Measurements from ENCODE around the gene SLC35F4. TPM values are rescaled to one million over a fixed set of nuclear protein-coding genes. Genes with fewer than 3 reads are reported as not detected.

Gene SLC35F4
- total and polyA plus RNA-seq, 2 of the 4 experiments (the other 2 are of a cell fraction), result not detected

DNA sequence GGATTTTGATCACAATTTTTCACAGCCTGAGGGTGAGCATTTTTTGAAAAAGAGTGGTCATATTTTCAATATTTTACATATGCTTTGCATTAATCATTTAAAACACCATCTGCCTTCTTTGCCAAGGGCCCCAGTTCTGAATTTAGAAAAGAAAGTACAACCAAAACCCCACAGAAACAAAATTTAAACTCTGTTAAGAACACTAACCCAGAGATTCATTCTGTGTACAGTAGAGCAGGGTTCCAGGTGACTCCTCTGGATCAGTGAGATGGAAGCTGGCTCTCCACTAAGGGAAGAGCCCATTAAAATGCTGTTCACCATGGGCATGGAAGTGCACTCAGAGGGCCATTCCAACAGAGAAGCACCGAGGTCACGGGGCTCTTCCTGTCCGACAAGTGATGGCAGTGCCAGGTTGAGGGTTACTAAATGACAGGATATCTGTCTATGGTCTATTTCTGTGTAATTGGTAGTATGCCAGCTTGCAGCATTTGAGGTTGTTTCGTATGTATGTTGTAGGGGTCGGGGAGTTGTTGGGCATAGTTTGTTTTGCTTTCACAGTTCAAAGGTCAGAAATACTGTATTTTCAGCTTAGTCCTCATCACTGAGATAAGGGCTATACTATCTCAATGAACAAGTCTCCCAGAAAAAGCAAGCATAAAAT lies 95.9 kb downstream of the SLC35F4 start:
- H3K56ac ChIP-seq (ENCODE audit: extremely low read depth, insufficient read depth, low read length), result no peak overlapping the region
- no CpG with 5 or more reads among the region's 5 CpGs for WGBS, 2 experiments (ENCODE audit: extremely low coverage in 2 of 2, insufficient read length in 1 of 2)
- POLR2A ChIA-PET (ENCODE audit: unreplicated experiment), result no interaction called here
- H3K36me3 ChIP-seq (ENCODE audit: control insufficient read depth, insufficient read depth, low read length), result no peaks in the 10 kb centered on the region
- no peak overlapping the region for H3K14ac ChIP-seq (replicated peaks; ENCODE audit: low read depth, low read length)
- H3K4me3 ChIP-seq (ENCODE audit: insufficient read depth, low read depth, low read length), result no peak overlapping the region
- no peak overlapping the region for H2AK9ac ChIP-seq (replicated peaks; ENCODE audit: low read depth, low read length, poor library complexity)
- H3K4me2 ChIP-seq (ENCODE audit: low read depth, low read length), result no peak overlapping the region
- H2BK20ac ChIP-seq (ENCODE audit: low read depth, low read length), result no peak overlapping the region
- H2BK5ac ChIP-seq (ENCODE audit: low read depth, low read length, poor library complexity, severe bottlenecking), result no peak overlapping the region
- no peak overlapping the region for H2AFZ ChIP-seq (replicated peaks; ENCODE audit: low read length, poor library complexity)
- no peak overlapping the region for H2AK5ac ChIP-seq (ENCODE audit: low read depth, low read length)
- BruUV-seq (replicated peaks), result no TSS peak
- no peak for ATAC-seq (ENCODE audit: low read depth)
- H4K20me1 ChIP-seq (ENCODE audit: insufficient read depth, low read length), result no peaks in the 10 kb centered on the region
- H3K4me1 ChIP-seq (ENCODE audit: control insufficient read depth, insufficient read depth, low read length), result no peaks in the 10 kb centered on the region
- DNase-seq, result no peak
- H3K4ac ChIP-seq (ENCODE audit: low read depth, low read length), result no peak overlapping the region
- H2BK15ac ChIP-seq (ENCODE audit: low read depth, low read length), result no peak overlapping the region
- in situ Hi-C loops (cut with MboI; ENCODE audit: low sequenced_read_pairs) (no loop called here), dilution Hi-C loops (cut with HindIII; ENCODE audit: low sequenced_read_pairs, unreplicated experiment) (no loop called here), intact Hi-C loops (cut with micrococcal nuclease) (no loop called here)
- CTCF ChIA-PET, result no interaction called here
- no peak overlapping the region for H3K27ac ChIP-seq (ENCODE audit: insufficient read depth, low read length)
- no peaks in the 10 kb centered on the region for H3K79me1 ChIP-seq (ENCODE audit: low read depth in 1 of 2, low read length in 2 of 2)
- TF ChIP-seq SMC3 (IDR thresholded peaks at IDR 0.05; ENCODE audit: low read depth, low read length), result no peak
- TF ChIP-seq CHD1 (IDR thresholded peaks at IDR 0.05; ENCODE audit: low read depth, low read length), result no peak
- no peak for TF ChIP-seq MAZ (IDR thresholded peaks at IDR 0.05; ENCODE audit: borderline replicate concordance, low read depth, low read length)
- TF ChIP-seq, protein P1, sequence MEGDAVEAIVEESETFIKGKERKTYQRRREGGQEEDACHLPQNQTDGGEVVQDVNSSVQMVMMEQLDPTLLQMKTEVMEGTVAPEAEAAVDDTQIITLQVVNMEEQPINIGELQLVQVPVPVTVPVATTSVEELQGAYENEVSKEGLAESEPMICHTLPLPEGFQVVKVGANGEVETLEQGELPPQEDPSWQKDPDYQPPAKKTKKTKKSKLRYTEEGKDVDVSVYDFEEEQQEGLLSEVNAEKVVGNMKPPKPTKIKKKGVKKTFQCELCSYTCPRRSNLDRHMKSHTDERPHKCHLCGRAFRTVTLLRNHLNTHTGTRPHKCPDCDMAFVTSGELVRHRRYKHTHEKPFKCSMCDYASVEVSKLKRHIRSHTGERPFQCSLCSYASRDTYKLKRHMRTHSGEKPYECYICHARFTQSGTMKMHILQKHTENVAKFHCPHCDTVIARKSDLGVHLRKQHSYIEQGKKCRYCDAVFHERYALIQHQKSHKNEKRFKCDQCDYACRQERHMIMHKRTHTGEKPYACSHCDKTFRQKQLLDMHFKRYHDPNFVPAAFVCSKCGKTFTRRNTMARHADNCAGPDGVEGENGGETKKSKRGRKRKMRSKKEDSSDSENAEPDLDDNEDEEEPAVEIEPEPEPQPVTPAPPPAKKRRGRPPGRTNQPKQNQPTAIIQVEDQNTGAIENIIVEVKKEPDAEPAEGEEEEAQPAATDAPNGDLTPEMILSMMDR (conservative IDR thresholded peaks at IDR 0.05; ENCODE audit: low read depth, low read length), result no peak
- no peak overlapping the region for H3K18ac ChIP-seq (ENCODE audit: low read depth, low read length)
- no peaks in the 10 kb centered on the region for H3K9me1 ChIP-seq (ENCODE audit: insufficient read depth, low read length)
- H2BK120ac ChIP-seq (ENCODE audit: low read depth, low read length), result no peak overlapping the region
- H3K27me3 ChIP-seq (ENCODE audit: control insufficient read depth, insufficient read depth, low read length), result no peaks in the 10 kb centered on the region
- no peak overlapping the region for H4K8ac ChIP-seq (ENCODE audit: low read depth in 2 of 2, low read length in 2 of 2)
- H3K23ac ChIP-seq (ENCODE audit: low read depth, low read length), result no peak overlapping the region
- H4K5ac ChIP-seq (ENCODE audit: low read depth, low read length), result no peak overlapping the region
- no peak overlapping the region for H3K9ac ChIP-seq (ENCODE audit: low read depth, low read length)
- H3K9me3 ChIP-seq (ENCODE audit: control insufficient read depth, insufficient read depth, low read length), result peaks cover 13% of the 10 kb centered on the region
- H4K91ac ChIP-seq (ENCODE audit: insufficient read depth, low read depth, low read length), result no peak overlapping the region
